Erythroblast (primary cell): ENCODE data around the gene RETREG2.

ENCODE experiments used
- GATA1 ChIP-seq: IDR thresholded peaks from 2 replicates; pipeline ENCODE4 v1.6.1; 2011; ENCODE audit warnings: low read depth, mild to moderate bottlenecking, control low read depth, low read length, moderate library complexity
- POLR2A ChIP-seq: IDR thresholded peaks from 2 replicates; pipeline ENCODE4 v1.6.1; 2011; ENCODE audit warnings: mild to moderate bottlenecking, low read length

GRCh38 chr2:219179601-219180465, 1.8 kb downstream of the RETREG2 start:
- TF ChIP-seq POLR2A (no peak), GATA1 (no peak)
